ELR (cell line): Measurements from ENCODE around the gene ECI1.
A peak's percentile ranks its signal among the peaks of the same experiment; 100 is the strongest.
"Not testable (repeated sequence)": the region's sequence is repeated elsewhere in the genome, so short reads cannot be mapped to it uniquely, and the experiment has no call there.

Experiments used
- DNase-seq: peaks from one replicate; pipeline ENCODE4 v3.0.0-alpha.2; 2015; ENCODE audit warnings: low read depth

ECI1 gene

GRCh38 chr16:2210386-2211365 lies 40.7 kb downstream of the ECI1 start, which contains the start of gene BRICD5:
Gene BRICD5, minus strand, starts transcription at chr16:2210863. Its CDS starts 30 bp downstream, at chr16:2210833.
- DNase-seq, result no peak

- no peak for DNase-seq
These were observed 41.4 kb downstream of the ECI1 start for GRCh38 chr16:2210009-2210332.

- no peak for DNase-seq
These were observed 42.0 kb downstream of the ECI1 start for GRCh38 chr16:2209258-2210008.

GRCh38 chr16:2208772-2209171 lies 42.6 kb downstream of the ECI1 start:
- no peak for DNase-seq

- DNase-seq, result no peak
These were observed 43.1 kb downstream of the ECI1 start for GRCh38 chr16:2208308-2208707.

- DNase-seq, result no peak
These were observed 43.5 kb downstream of the ECI1 start for GRCh38 chr16:2207872-2208271.

- DNase-seq, result no peak
These were observed 44.5 kb downstream of the ECI1 start for GRCh38 chr16:2206780-2207433.

- DNase-seq, result no peak
These were observed 45.0 kb downstream of the ECI1 start for GRCh38 chr16:2206420-2206779.

GRCh38 chr16:2205967-2206313 lies 45.4 kb downstream of the ECI1 start:
- DNase-seq, result no peak

- peak; percentile 85 for DNase-seq
These were observed 46.1 kb downstream of the ECI1 start, which contains the start of gene MLST8 for GRCh38 chr16:2205104-2205966. Gene MLST8, plus strand, starts transcription at chr16:2205454. Its CDS starts 632 bp downstream, at chr16:2206086.

- DNase-seq, result no peak
These were observed 46.8 kb downstream of the ECI1 start for GRCh38 chr16:2204416-2205103.

- not testable (repeated sequence) for DNase-seq
These were observed 48.2 kb downstream of the ECI1 start for GRCh38 chr16:2203119-2203688.

GRCh38 chr16:2200313-2200712 lies 51.1 kb downstream of the ECI1 start:
- DNase-seq, result no peak

GRCh38 chr16:2199621-2200139 lies 51.7 kb downstream of the ECI1 start:
- no peak for DNase-seq

GRCh38 chr16:2199095-2199494 lies 52.3 kb downstream of the ECI1 start:
- DNase-seq, result no peak

- DNase-seq, result no peak
These were observed 53.1 kb downstream of the ECI1 start for GRCh38 chr16:2198283-2198682.

- DNase-seq, result no peak
These were observed 53.6 kb downstream of the ECI1 start for GRCh38 chr16:2197765-2198164.

GRCh38 chr16:2196981-2197511 lies 54.3 kb downstream of the ECI1 start:
- no peak for DNase-seq

- DNase-seq, result peak; percentile 28
These were observed 55.0 kb downstream of the ECI1 start, which contains the start of gene CASKIN1 for GRCh38 chr16:2196162-2196980. Gene CASKIN1, minus strand, starts transcription at chr16:2196605. Its CDS starts 173 bp downstream, at chr16:2196432.
